T follicular helper cell (primary cell): ENCODE measurements around the gene AAR2.

Source experiments
- DNase-seq: peaks from one replicate; pipeline ENCODE4 v3.0.0-alpha.2; 2020; ENCODE audit warnings: low read depth
- total RNA-seq, 2 experiments: gene quantifications; one replicate each; lab custom pipeline; 2026; lab: John Stamatoyannopoulos, UW

AAR2 gene, protein sequence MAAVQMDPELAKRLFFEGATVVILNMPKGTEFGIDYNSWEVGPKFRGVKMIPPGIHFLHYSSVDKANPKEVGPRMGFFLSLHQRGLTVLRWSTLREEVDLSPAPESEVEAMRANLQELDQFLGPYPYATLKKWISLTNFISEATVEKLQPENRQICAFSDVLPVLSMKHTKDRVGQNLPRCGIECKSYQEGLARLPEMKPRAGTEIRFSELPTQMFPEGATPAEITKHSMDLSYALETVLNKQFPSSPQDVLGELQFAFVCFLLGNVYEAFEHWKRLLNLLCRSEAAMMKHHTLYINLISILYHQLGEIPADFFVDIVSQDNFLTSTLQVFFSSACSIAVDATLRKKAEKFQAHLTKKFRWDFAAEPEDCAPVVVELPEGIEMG
- total RNA-seq, result 53.3 to 91.0 reads per million in 2 experiments

DNA sequence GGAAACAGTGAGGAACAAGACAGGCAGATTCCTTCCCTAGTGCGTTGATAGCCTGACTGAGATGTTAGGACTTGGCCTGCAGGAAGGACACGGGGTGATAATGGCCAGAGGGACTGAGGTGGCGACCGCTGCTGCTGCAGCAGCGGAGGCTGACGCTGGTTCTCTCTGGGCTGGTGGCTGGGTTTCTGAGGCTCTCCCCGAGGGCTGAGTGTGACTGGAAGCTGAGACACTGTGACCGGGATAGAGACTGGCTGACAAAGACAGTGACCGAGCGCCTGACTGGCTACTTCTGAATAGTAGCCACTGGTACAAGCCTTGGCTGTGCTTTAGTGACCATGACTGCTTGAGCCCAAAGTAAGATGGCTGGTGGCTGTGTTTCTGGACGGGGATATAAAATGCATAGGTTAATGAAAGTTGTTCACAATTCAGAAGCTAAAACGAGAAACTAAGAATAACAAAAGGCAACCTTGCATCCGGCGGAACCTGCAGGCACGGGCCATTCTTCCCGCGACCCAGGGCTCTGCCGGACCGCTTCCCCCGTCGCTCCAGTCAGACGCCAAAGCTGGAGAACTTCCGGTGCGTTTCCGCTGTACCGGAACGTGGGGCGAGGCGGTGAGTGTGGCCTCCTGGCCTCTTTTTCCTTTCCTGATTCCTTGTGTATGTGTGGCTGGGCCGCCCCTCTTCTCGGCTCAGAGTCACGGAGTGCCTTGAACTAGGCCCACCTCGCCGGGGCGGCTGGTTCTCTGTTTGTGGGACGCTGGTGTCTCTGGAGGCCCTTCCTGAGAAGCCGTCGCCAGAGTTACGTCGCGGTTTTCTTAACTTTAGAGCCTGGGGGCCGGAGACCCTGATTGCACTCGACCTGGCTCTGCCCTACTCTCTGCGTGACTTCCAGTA is at the start of gene AAR2:
Gene AAR2, plus strand, starts transcription at position 587 of the 894 bp plus-strand sequence. CDS start 3,391 bp downstream, outside the sequence.
- peak; percentile 55 for DNase-seq

DNA sequence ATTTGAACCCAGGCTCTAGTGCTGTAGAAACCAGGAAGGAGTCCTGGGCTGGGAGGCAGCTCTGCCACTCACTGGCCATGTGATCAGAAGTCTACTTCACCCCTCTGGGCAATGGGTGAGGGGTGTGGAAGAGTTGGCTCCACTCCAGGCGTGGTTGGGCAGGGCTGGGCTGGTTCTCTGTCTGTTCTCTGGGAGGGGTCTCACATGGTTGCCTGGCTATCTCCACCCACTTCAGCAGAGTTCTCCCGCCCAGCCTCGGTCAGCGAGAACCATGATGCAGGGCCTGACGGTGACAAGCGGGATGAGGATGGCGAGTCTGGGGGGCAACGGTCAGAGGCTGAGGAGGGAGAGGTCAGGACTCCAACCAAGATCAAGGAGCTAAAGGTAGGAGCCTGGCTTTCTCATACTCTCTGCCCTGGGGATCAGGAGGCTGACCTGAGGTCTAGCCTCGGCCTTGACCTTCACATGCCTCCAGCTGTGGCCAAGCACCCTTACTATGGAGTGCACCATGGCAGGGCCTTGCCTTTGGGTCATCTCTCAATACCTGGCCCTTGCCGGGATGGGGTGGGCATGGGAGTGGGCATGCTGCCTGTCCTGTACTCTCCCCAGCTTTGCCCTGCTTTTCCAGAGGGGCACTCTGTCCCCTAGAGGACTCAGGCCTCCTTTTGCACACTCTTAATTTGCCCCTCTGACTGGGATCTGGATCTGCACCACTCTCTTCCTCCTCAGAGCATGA is 42.1 kb upstream of the AAR2 start:
- DNase-seq, result no peak

DNA sequence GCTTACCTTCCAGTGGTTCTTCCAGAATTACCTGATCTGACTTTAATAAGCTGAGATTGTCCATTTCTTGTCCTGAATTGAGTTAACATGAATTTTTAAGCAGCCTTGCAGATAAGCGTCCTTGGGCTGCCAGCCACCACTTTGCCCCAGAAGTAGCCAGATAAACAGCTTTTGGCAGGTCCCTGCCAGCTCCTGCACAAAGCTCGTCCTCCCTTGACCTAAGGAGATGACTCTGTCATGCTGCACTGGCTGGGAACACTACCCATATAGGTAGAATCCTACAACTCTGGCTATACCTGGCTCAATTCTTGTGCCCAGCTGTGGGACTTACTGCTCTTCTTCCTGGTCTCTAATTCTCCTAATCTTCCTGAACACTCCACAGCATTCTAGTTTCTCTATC is 39.6 kb upstream of the AAR2 start:
- DNase-seq, result no peak

DNA sequence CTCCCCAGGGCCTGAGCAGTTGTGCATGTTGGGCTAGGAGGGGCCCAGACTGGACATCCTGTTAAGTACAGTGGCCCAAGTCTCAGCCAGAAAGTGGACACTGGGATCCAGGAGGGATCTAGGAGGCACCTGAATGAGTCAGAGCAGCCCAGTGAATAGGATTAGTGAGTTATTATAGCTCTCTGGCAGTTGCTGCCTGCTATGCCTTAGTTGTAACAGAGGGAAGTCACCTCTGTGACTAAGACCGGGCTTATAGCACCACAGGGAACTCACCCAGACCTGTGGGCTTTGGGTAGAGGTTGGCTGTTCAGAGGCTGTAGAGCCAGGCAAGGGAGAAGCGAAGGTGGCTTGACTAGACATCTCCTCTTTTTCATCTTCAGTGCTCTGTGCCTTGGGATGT is 39.0 kb upstream of the AAR2 start:
- DNase-seq, result no peak

DNA sequence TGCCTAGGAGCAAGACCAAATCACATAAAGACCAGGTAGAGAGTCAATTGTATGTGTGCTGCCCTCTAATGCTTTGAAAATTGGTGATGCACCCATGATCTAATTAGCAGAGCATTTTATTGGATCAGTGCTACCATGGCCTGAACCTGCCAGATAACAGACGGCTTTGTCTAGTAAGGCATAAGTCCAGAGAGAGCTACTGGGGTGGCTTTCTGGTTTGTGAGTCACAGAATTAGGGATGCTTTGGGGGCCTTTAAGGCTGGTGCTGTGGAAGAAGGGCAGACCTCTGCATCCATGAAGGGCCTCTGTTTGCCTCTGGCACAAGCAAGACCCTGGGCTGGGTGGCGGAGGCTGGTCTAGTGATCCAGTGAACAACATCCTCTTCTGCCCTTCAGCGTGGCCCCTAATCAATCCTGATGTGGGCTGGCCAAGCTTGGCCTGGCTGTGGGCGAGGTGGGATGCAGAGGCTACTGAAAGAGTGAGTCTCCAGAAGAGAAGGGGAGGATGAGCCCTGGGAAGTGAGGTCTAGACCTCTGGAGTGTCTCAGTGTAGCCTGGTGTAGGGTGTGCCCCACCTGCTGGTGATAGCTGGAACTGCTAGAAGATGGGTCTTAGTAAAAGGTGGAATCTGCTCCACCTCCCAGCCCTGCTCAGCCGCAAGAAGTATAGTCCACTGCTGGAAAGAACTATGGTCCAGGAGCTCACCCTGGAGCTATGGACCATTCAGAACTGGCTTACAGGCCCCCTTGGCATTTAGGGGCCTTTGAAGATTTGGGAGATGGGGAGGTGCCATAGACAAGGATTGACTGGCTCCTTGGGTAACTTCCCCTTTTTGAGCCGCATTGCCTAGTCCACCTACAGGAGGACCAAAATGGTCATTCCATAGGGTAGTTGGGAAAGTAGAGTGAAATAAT is 36.7 kb upstream of the AAR2 start:
- peak; percentile 52 for DNase-seq

DNA sequence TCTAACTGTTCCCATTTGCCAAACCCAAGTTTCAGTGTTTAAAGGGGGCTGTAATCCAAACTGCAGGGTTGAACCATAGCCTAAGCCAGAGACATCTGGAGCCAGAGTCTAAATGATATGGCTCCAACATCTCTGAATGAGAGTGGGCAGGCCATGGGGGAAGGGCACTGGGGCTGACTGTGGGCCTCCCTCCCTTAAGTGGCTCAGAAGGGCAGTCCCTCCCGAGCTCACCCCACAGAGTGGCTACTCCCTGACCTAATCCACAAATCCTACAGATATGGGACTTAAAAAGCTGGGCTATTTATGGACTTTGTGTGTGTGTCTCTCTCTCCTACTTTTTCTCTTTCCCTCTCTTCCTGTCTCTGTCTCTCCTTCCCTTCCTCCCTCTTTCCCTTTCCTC is 35.8 kb upstream of the AAR2 start:
- DNase-seq, result no peak

DNA sequence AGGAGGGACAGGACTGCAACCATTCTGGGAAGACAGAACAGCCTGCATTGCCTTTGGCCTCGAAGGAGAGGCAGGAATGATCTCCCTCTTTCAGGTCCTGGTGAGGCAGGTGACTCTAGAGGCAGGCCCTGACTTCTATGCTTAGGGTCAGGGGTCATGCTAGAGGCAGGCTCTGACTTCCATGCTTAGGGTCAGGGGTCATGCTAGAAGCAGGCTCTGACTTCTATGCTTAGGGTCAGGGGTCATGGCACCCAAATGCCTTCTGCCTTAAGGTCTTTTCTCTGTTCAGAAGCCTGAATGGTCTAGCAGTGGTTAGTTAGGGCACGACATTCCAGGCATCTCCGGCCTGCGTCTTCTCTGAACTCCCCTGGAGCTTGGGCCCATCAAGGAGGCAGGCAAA is 35.1 kb upstream of the AAR2 start:
- no peak for DNase-seq

DNA sequence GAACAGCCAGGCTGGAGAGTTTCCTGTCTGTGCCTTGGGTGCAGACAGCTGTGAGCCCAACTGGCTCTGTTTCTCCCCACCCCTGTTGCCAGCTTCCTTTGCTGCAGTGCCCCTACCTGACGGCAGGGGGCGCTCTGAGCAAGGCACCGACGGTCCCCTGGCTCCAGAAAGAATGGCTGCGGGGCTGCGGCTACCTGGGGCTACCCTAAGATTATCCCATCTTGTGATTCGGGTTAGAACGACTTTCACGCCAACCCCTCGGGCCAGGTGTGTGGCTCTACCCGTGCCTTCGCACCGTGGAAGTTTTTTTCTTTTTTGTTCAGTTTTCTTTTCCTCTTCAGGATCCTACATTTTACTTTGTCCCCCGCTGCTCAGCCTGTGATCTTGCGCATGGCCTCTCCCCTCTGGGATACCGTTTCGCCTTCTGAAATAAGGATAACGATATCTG is 33.4 kb upstream of the AAR2 start:
- DNase-seq, result peak; percentile 66

DNA sequence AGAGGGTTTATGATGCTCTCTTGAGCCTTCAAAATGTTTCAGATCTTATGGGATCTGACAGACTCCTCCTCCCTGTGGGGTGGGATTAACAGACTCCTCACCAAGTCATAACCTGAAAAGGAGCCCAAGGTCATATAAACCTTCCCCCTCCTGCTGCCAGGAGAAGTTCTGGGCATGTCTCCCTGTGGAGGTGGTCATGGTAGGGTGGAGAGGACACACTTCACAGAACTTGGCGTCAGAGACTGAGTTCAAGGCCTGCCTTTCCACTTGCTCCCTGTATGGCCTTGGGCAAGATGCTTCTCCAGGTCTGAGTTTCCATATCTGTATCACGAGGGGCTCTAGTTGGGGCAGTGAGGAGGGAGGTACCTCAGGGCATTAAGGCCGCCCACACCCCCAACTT is 32.4 kb upstream of the AAR2 start:
- DNase-seq, result no peak

DNA sequence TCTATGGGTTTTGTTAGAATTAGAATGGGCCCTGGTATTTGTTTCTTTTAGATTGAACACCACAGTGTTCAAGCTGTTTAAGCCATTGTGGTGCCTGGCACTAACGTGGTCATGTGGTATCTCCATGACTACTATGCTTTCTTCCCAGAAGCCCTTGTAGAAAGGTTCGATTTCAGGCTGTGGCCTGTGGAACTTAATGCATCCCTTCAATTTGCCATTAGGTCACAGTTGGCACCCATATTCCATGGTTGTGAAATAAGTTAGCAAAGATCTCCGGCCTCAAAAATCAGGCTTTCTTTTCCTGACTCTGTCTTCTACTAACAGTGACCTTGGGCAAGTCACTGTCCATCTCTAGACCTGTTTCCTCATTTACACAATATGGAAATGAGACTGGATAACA is 31.3 kb upstream of the AAR2 start:
- DNase-seq, result no peak

DNA sequence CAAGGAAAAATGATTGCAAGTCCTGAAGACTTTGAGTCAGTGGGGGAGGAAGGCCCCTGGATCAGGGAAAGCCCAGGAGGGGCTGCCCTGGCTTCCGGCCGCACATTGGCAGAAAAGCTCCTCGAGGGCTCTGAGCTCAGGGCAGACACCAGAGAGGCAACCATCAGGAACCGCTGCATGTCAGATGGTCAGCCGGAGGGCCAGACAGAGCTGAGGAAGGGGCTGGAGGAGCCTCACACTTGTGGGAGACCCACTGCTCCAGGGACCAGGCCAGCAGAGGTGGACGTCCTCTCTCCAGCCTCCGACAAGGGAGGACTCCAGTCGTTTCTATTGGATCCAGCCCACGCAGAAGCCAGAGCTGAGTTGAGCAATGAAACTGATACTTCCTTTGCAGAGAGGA is 30.2 kb upstream of the AAR2 start:
- DNase-seq, result no peak

DNA sequence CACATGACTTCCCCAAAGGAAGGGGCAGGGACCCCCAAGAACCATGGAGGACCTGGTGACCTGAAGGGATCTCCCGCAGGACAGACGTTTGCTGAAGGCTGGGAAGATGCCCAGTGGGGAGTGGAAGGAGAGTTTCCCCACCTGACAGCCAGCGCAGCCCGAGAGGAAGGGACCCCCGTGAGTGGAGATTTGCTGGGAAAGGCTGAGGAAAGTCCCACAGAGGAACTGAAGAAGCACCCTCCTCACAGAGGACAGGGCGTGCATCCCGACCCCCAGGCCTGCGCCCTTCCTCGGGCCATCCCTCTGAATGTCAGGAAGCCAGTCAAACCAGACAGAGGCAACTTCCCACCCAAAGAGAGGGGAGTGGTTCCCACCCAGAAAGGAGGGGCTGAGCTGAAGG is 29.6 kb upstream of the AAR2 start:
- no peak for DNase-seq

DNA sequence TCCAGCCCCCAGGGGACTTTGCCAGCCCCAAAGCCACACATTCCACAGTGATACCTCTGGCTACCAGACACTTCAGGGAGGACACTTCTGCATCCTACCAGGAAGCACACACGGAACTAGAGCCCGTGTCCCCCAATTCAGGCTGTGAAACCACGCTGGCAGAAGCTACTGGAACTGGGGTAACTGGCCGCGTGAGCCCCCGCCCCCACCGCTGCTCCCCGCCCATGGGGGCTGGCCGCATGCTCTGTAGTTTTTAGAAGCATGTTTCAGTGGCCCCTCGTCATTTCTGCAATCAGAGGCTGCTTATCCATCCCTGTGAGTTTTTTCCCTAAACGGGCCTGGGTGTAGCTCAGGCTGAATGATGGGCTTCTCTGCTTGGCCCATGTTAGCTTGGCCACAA is 28.7 kb upstream of the AAR2 start:
- DNase-seq, result no peak

DNA sequence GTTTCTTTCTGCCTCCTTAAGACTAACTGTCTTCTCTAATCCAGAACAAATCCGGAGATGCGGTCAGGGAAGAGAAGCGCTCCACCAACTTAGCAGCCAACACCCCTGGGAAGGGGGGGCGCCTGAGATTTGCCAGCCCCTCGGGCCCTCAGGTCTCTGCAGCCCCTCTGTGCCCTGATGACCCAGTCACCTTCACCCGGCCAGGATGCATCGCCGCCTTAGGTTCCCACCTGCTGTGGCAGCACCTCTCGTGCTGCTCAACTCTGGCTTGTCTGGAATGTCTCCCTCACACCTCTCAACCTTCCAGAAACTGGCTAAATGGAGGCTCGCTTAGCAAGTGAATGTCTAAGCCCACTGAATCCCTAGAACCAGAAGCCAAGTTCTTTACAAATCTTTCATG is 28.0 kb upstream of the AAR2 start:
- DNase-seq, result no peak

DNA sequence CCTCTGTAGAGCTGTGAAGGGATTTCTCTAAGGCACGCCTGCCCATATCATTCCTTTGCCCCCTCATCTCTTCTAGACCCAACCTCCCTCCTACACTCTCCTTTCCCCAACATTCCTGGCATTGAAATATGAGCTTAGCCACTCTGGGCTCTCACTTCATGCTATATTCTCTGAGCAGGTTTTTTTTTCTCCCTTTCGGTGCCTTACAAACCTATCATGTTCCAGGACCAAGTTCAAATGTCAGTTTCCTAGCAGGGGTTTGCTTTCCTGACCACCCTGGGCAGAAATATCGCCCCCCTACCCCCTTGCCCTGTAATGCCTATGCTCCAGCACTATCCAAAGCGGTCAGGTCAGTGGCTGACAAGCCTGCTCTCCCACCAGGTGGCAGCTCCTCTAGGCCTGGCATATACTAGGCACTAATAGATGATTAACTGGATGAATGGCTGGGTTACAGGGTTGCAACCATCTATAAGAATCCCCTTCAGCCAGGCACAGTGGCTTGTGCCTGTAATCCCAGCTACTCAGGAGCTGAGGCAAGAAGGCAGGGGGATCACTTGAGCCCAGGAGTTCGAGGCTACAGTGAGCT is 25.7 kb upstream of the AAR2 start:
- no peak for DNase-seq

DNA sequence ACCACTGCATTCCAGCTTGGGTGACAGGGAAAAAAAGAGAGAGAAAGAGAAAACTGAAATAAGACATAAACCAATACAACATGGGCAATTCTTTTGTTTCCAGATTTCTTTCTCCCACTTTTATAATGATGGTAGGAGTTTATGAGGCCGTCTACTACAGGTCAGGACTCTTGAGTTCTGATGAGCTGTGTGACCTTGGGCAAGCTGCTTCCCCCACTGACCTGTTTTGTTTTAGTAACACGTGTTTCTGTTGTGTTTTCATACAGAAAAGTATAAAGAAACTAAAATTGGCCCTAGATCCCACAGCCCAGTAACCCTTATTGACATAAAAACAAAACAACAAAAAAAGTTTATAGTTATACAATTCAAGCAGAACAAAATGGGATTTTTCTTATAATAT is 22.9 kb upstream of the AAR2 start:
- no peak for DNase-seq

DNA sequence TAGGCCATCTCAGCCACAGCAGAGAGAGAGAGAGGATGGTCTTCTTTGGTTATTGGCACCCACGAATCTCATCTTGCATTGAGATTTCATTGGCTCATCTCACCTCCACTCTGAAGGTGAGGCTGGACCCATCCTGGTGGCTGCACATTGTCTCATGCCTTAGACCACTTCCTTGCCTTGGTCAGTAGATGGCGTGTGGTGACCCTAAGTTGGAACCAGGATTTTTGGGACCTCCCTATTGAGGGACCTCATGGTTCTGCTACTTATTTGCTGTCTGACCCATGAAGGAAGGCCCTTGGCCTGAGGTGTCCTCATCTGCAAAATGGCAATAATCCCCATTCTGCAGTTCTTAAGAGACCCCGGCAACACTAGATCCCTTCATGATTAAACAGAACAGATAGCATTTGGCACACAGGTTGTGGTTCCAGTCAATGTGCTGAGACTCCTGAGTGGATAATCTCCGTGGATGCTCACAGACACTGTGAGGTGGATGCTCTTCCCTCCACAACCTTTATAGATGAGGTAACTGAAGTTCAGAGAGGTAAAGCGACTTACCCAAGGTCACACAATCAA is 21.5 kb upstream of the AAR2 start:
- DNase-seq, result no peak

DNA sequence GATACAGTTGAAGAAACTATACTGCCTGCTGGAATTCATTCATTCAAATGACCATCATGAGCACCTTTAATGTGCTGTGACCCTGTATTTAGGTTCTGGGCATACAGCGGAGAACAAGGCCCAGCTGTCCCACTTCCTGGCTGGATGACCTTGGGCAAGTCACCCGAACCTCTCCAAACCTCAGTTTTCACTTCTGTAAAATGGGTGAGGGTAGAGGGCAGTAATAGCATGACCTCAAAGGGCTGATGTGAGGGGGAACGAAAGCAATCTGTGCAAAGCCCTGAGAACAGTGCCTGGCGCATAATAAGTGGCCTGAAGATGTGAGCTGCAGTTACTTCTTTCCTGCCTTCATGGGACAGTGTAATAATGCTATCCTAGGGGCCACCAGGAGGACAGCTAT is 20.5 kb upstream of the AAR2 start:
- DNase-seq, result no peak

DNA sequence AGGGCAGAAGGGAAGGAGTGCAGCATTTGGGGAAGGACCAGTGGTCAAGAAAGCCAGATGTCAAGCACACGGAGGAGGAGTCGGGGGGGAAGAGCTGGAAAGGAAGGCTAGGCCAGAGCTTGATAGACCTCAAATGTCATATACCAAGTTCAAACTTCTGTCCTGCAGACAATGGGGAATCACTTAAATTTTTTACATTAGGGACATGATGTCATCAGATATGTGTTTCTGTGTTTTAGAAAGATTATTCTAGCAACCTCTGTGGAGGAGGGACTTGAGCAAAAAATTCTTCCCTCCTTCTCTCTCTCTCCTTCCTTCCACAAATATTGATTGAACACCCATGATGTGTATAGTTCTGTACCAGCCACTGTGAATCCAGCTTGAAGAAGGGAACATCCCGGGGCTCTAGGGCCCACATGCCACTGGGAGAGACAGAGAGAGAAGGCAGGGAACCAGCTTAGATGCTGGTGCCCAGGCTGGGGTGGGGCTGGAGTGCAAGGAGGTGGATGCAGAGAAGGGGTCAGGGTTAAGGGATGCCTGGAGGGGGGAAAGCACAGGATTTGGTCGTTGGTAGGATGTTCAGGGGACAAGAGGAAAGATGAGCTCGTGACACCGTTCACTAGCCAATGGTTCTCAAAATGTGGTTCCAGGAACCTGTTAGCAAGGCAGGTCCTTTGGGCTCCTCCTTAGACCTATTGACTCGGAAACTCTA is 19.8 kb upstream of the AAR2 start:
- DNase-seq, result no peak

DNA sequence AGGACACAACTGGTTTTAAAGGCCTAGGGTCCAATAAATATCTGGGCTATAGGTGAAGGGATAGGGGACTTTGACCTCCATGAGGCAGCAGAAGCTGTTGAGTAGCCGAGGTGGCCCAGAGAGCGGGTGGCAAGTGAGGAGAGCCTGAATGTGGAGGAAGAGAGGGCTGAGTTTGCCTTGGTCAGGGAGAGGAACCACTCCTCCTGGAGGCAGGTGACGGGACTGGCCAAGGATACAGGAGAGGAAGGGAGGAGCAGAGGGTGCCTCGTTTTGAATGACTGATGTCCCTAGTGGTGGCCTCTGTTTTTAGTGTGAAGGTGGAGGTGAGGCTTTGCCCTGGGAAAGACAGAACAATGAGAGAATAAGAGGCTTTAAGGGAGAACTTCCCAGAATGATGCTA is 19.1 kb upstream of the AAR2 start:
- DNase-seq, result no peak
